DND-41 (cell line): ENCODE data around the gene RABL6.
"Not testable (repeated sequence)": the region's sequence is repeated elsewhere in the genome, so short reads cannot be mapped to it uniquely, and the experiment has no call there.

Source experiments
- ATAC-seq: fragments of 200-7000 bp; cut with Tn5 transposase; 3 replicates; pipeline ENCODE4 v1.9.1; 2021; ENCODE audit warnings: low read depth; ENCODE audit not compliant: insufficient read depth
- DNase-seq: peaks from one replicate; pipeline ENCODE4 v3.0.0-alpha.2; 2020
- H2AFZ ChIP-seq: 2 replicates; pipeline ENCODE4 v1.6.0; 2012; ENCODE audit warnings: low read depth, low read length
- H3K27ac ChIP-seq: 2 replicates; pipeline ENCODE4 v1.5.1; 2012; ENCODE audit warnings: low read length, inconsistent platforms
- H3K27me3 ChIP-seq: fragments of 200-600 bp; sonication (generic); 2 replicates; pipeline ENCODE4 v1.6.0; 2012; ENCODE audit warnings: low read length, mild to moderate bottlenecking, inconsistent platforms; ENCODE audit not compliant: insufficient read depth, poor library complexity
- H3K36me3 ChIP-seq: 2 replicates; pipeline ENCODE4 v1.5.1; 2012; ENCODE audit warnings: low read length, inconsistent platforms; ENCODE audit not compliant: insufficient read depth
- H3K4me1 ChIP-seq: 2 replicates; pipeline ENCODE4 v1.5.1; 2012; ENCODE audit warnings: mild to moderate bottlenecking, low read length; ENCODE audit not compliant: insufficient read depth
- H3K4me2 ChIP-seq: 2 replicates; pipeline ENCODE4 v1.6.0; 2012; ENCODE audit warnings: mild to moderate bottlenecking, moderate library complexity, low read length, inconsistent platforms; ENCODE audit not compliant: insufficient read depth
- H3K4me3 ChIP-seq, 2 experiments: fragments of 200-600 bp in 1 of 2; shearing (Covaris generic) in 1 of 2; 2 replicates each; pipeline ENCODE4 v1.5.1; 2012 to 2016; ENCODE audit warnings: inconsistent platforms in 2 of 2, low read length in 2 of 2, mild to moderate bottlenecking in 2 of 2, low read depth in 1 of 2, moderate library complexity in 1 of 2
- H3K79me2 ChIP-seq: 2 replicates; pipeline ENCODE4 v1.6.0; 2012; ENCODE audit warnings: low read length, inconsistent platforms; ENCODE audit not compliant: insufficient read depth
- H3K9ac ChIP-seq: 2 replicates; pipeline ENCODE4 v1.6.0; 2012; ENCODE audit warnings: low read depth, mild to moderate bottlenecking, inconsistent platforms, low read length, moderate library complexity
- H3K9me3 ChIP-seq: 2 replicates; pipeline ENCODE4 v1.5.1; 2012; ENCODE audit warnings: low read length, moderate library complexity, mild to moderate bottlenecking, inconsistent platforms; ENCODE audit not compliant: insufficient read depth, severe bottlenecking
- H4K20me1 ChIP-seq: 2 replicates; pipeline ENCODE4 v1.6.0; 2012; ENCODE audit warnings: low read length; ENCODE audit not compliant: insufficient read depth
- CTCF ChIP-seq: IDR thresholded peaks from 2 replicates; pipeline ENCODE4 v1.5.1; 2012; ENCODE audit warnings: borderline replicate concordance, low read length, moderate library complexity, mild to moderate bottlenecking; ENCODE audit not compliant: poor library complexity, severe bottlenecking; ENCODE audit errors: extremely low read depth
- EZH2 ChIP-seq: IDR thresholded peaks from 3 replicates; pipeline ENCODE4 v1.6.1; 2012; ENCODE audit warnings: borderline replicate concordance, low read depth, mild to moderate bottlenecking, moderate library complexity, low read length, inconsistent platforms; ENCODE audit not compliant: severe bottlenecking

Gene RABL6

DNA sequence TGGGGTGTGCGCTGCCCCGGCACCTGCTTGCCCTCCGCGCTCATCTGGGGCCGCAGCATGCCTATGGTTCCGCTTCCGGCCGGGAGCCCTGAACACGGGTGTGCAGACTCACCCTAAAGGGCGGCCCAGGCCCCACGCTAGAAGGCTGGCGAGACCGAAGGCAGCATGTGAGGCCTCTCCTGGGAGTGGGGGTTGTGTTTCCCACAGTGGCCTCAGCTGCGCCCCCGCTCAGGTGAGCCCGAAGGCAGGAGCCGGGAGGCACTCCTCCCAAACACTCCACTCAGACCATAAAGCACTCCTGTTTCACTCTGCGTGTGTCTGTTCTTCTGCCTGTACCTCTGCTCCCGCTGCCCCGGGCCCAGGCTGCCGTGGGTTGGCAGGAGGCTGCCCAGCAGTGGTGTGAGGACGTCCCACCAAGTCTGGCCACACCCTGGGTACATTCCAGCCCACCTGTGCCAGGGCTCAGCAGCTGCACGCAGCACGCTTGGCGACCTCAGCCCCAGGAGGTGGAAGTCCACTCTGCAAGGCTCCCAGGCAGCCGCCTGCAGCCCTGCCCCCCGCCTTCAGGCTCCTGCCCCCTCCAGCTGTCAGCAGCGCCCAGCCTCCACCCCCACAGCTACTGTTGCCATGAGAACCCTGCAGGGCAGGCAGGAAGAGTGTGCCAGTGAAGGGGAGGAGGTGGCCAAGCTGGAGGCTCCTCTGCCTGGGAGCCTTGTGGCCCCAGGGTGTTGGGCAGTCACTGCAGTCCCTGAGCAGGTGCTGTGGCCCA is 33.3 kb downstream of the RABL6 start:
- Histone ChIP-seq H3K9ac (no peak overlapping the region), H4K20me1 (peaks cover 5% of the 10 kb centered on the region), H3K9me3 (no peaks in the 10 kb centered on the region), H3K36me3 (peaks cover 28% of the 10 kb centered on the region), H3K27me3 (no peaks in the 10 kb centered on the region), H2AFZ (no peak overlapping the region), H3K4me2 (no peak overlapping the region), H3K79me2 (no peaks in the 10 kb centered on the region), H3K4me3 (no peak overlapping the region), H3K27ac (no peak overlapping the region), H3K4me1 (peaks cover 17% of the 10 kb centered on the region)
- DNase-seq (peak; percentile 62), ATAC-seq (peak; percentile 28)
- TF ChIP-seq CTCF (no peak), EZH2 (no peak)

DNA sequence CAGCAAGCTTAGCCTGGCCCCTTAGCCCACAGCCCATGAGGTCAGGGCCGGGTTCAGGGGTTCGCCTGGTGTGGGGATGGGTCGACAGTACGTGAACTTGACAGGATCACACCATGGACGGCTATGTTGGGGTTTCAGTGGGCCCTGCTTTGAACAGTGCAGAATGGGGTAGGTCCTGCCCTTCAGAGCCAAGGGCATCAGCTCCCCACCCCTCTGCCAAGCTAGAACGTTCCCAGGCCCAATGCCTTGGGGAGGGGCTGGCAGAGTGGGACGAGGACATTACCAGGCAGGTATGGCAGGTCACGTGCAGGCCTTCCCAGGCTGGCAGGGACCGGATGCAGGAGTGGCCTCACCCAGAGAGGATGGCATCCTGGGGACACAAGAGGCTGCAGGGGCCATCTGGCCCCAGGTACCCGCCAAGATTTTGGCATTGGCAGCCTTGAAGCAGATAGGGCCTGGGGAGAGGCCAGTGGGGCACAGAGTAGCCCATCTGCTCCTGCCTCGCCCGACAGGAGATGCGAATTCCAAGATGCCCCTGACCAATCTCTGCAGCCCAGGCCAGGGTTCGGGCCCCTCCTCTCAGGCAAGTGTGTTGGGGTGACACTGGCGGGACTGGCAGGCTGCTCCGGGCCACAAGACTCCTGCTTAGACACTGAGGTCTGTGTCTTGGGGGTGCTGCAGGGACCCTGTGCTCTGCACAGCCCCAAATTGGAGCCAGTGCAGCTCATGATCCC is 34.1 kb downstream of the RABL6 start:
- not testable (repeated sequence) for H3K27me3 ChIP-seq, DNase-seq, H4K20me1 ChIP-seq, H3K27ac ChIP-seq, H3K79me2 ChIP-seq, H2AFZ ChIP-seq, H3K9me3 ChIP-seq, ATAC-seq
- Histone ChIP-seq H3K4me2 (peak overlapping the region; percentile 91), H3K4me1 (peaks cover 17% of the 10 kb centered on the region), H3K36me3 (peaks cover 22% of the 10 kb centered on the region), H3K4me3 (peak overlapping the region in 1 of 2 experiments; percentile 63; a peak in 2 of 4 replicates), H3K9ac (peak overlapping the region; percentile 55; the same call in 1 of the 2 replicates)

- H3K4me2 ChIP-seq: peak within 1 kb of the TSS; percentile 91
- H3K27me3 ChIP-seq, H4K20me1 ChIP-seq, H3K9me3 ChIP-seq, H3K79me2 ChIP-seq, H3K27ac ChIP-seq: not testable (repeated sequence)
- H3K36me3 ChIP-seq: peaks cover 22% of the 10 kb centered on the region
- H3K4me3 ChIP-seq: peak within 1 kb of the TSS; percentile 24 to 63; a peak in 3 of 4 replicates
- TF ChIP-seq CTCF: peak; percentile 83
- DNase-seq (peak; percentile 84), ATAC-seq (peak; percentile 90)
- H3K9ac ChIP-seq: peak within 1 kb of the TSS; percentile 55; the same call in 1 of the 2 replicates
- peak within 1 kb of the TSS; percentile 67 for H2AFZ ChIP-seq
- H3K4me1 ChIP-seq: peaks cover 18% of the 10 kb centered on the region
Measured at GRCh38 chr9:136842380-136842948, 34.7 kb downstream of the RABL6 start, which contains the start of gene AJM1. AJM1 (plus strand) TSS chr9:136842478; CDS start chr9:136844415, 1,937 bp downstream.

GRCh38 chr9:136843159-136843800 is 35.5 kb downstream of the RABL6 start:
- not testable (repeated sequence) for H3K27ac ChIP-seq, H3K9me3 ChIP-seq, H3K79me2 ChIP-seq, H2AFZ ChIP-seq, H3K27me3 ChIP-seq, H3K4me3 ChIP-seq, ATAC-seq, H4K20me1 ChIP-seq, DNase-seq, H3K9ac ChIP-seq
- H3K4me1 ChIP-seq: peaks cover 25% of the 10 kb centered on the region
- H3K4me2 ChIP-seq: peak overlapping the region; percentile 45; the same call in 1 of the 2 replicates
- H3K36me3 ChIP-seq: peaks cover 17% of the 10 kb centered on the region
